OCI-LY3 (cell line): ENCODE measurements around the gene PER1.
A peak's percentile ranks its signal among the peaks of the same experiment; 100 is the strongest.
"Not testable (repeated sequence)": the region's sequence is repeated elsewhere in the genome, so short reads cannot be mapped to it uniquely, and the experiment has no call there.

Experiments
- H2AFZ ChIP-seq: fragments of 200-600, 300-600 bp; shearing (Covaris generic); 2 replicates; pipeline ENCODE4 v1.6.0; 2014; ENCODE audit warnings: antibody characterized with exemption, low read depth, low read length
- H3K27ac ChIP-seq: fragments of 200-600, 300-600 bp; sonication (generic); 2 replicates; pipeline ENCODE4 v1.5.1; 2014; ENCODE audit warnings: mild to moderate bottlenecking, low read length, moderate library complexity, mixed read lengths
- H3K27me3 ChIP-seq: fragments of 200-600, 300-600 bp; sonication (generic); 2 replicates; pipeline ENCODE4 v1.6.1; 2014; ENCODE audit warnings: low read depth, low read length, mixed read lengths
- H3K36me3 ChIP-seq: fragments of 200-600, 300-600 bp; sonication (generic); replicated peaks from 2 replicates; pipeline ENCODE3; 2014; ENCODE audit warnings: low read depth, low read length, mixed read lengths
- H3K4me1 ChIP-seq: fragments of 300-600, 200-600 bp; sonication (generic); 2 replicates; pipeline ENCODE4 v1.6.1; 2014; ENCODE audit warnings: low read length, mixed read lengths
- H3K4me2 ChIP-seq: fragments of 200-600, 300-600 bp; sonication (generic); 2 replicates; pipeline ENCODE4 v1.6.1; 2014; ENCODE audit warnings: low read length, mixed read lengths
- H3K4me3 ChIP-seq: fragments of 300-600, 200-600 bp; sonication (generic); 2 replicates; pipeline ENCODE4 v1.5.1; 2014; ENCODE audit warnings: antibody characterized with exemption, mild to moderate bottlenecking, low read length, moderate library complexity
- H3K79me2 ChIP-seq: fragments of 300-600, 200-600 bp; shearing (Covaris generic); 2 replicates; pipeline ENCODE4 v1.6.1; 2014; ENCODE audit warnings: mild to moderate bottlenecking, low read length, mixed read lengths
- H3K9ac ChIP-seq: fragments of 300-600, 200-600 bp; shearing (Covaris generic); 2 replicates; pipeline ENCODE4 v1.6.0; 2014; ENCODE audit warnings: mild to moderate bottlenecking, low read length, moderate library complexity
- H3K9me3 ChIP-seq: fragments of 200-600, 300-600 bp; shearing (Covaris generic); 2 replicates; pipeline ENCODE4 v1.6.1; 2014; ENCODE audit warnings: low read length, mixed read lengths; ENCODE audit not compliant: insufficient read depth
- H4K20me1 ChIP-seq: fragments of 200-600, 300-600 bp; sonication (generic); 2 replicates; pipeline ENCODE4 v1.6.1; 2016; ENCODE audit warnings: low read length, mixed read lengths; ENCODE audit not compliant: insufficient read depth
- CTCF ChIP-seq: fragments of 200-600, 300-600 bp; sonication (generic); IDR thresholded peaks from 2 replicates; pipeline ENCODE4 v1.5.1; 2014; ENCODE audit warnings: antibody characterized with exemption, low read length, low read depth
- EZH2phosphoT487 ChIP-seq: fragments of 200-600 bp; shearing (Covaris generic); IDR thresholded peaks from 2 replicates; pipeline ENCODE4 v1.6.1; 2018; ENCODE audit warnings: antibody characterized with exemption, mixed run types, low read depth

PER1 gene

GRCh38 chr17:8110456-8110804 lies 41.8 kb downstream of the PER1 start:
- Histone ChIP-seq H3K36me3 (no peaks in the 10 kb centered on the region), H4K20me1 (no peaks in the 10 kb centered on the region), H3K4me2 (peak overlapping the region; percentile 100), H3K27ac (no peak overlapping the region), H3K9ac (no peak overlapping the region), H3K79me2 (no peaks in the 10 kb centered on the region), H3K4me1 (no peaks in the 10 kb centered on the region), H3K27me3 (peaks cover 18% of the 10 kb centered on the region), H2AFZ (no peak overlapping the region), H3K4me3 (peak overlapping the region; percentile 92), H3K9me3 (no peaks in the 10 kb centered on the region)
- TF ChIP-seq CTCF: no peak
- TF ChIP-seq EZH2phosphoT487: no peak

GRCh38 chr17:8109661-8110455 lies 42.3 kb downstream of the PER1 start:
- H2AFZ ChIP-seq: peak overlapping the region; percentile 97
- no peaks in the 10 kb centered on the region for H3K36me3 ChIP-seq
- no peaks in the 10 kb centered on the region for H3K4me1 ChIP-seq
- peak overlapping the region; percentile 92 for H3K4me3 ChIP-seq
- H3K79me2 ChIP-seq: no peaks in the 10 kb centered on the region
- peaks cover 17% of the 10 kb centered on the region for H3K27me3 ChIP-seq
- TF ChIP-seq EZH2phosphoT487 (no peak), CTCF (peak; percentile 78)
- H3K27ac ChIP-seq: no peak overlapping the region
- peak overlapping the region; percentile 100 for H3K4me2 ChIP-seq
- H4K20me1 ChIP-seq: no peaks in the 10 kb centered on the region
- H3K9ac ChIP-seq: peak overlapping the region; percentile 36; the same call in 1 of the 2 replicates
- H3K9me3 ChIP-seq: no peaks in the 10 kb centered on the region

DNA sequence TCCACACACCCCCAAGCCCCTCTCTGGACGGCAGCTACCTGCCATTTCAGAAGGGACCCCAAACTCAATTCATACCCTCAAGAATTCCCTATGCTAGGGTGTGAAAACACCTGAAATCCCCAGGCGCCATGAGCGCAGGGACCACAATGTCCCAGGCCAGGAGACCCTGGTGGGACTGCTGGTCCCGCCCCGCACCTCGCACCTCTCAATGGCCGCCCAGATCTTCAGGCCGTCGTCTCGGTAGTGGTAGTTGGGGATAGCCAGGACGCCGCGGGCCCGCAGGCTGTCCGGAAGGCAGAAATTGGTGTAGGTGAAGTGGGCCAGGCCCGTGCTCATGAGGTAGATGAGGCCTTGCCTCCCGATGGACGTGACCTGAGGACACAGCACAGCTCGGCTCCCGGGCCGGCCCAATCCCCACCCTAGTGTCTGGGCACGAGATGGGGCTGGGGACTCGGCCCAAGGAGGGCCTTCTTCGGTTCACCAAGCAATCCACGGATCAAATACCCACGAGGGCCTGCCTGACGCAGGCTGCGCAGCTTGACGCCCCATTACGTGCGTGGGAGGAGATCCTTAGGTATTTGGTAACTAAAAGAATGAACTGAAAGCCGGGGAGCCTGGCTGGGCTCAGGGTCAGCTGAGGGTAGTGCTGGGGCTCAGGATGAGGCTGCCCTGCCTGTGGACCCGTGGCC lies 43.1 kb downstream of the PER1 start:
- Histone ChIP-seq H3K36me3 (no peaks in the 10 kb centered on the region), H3K4me1 (no peaks in the 10 kb centered on the region), H2AFZ (no peak overlapping the region), H3K27me3 (peaks cover 13% of the 10 kb centered on the region), H3K9me3 (no peaks in the 10 kb centered on the region), H3K27ac (no peak overlapping the region), H3K4me3 (peak overlapping the region; percentile 92; the same call in 1 of the 2 replicates), H3K4me2 (peak overlapping the region; percentile 100), H3K79me2 (no peaks in the 10 kb centered on the region), H3K9ac (no peak overlapping the region), H4K20me1 (no peaks in the 10 kb centered on the region)
- TF ChIP-seq CTCF (no peak), EZH2phosphoT487 (no peak)

- H3K9ac ChIP-seq, H2AFZ ChIP-seq, H3K4me1 ChIP-seq, H3K4me2 ChIP-seq, H3K36me3 ChIP-seq, H3K9me3 ChIP-seq, H4K20me1 ChIP-seq, H3K79me2 ChIP-seq, H3K27ac ChIP-seq, H3K4me3 ChIP-seq, H3K27me3 ChIP-seq: not testable (repeated sequence)
These were observed 45.2 kb downstream of the PER1 start for GRCh38 chr17:8106980-8107379.
